Measurements from ENCODE around the gene DST.
"Not testable (repeated sequence)": the region's sequence is repeated elsewhere in the genome, so short reads cannot be mapped to it uniquely, and the experiment has no call there.

Gene DST

GRCh38 chr6:56501993-56502392, 140.7 kb downstream of the DST start:
- Histone ChIP-seq H3K9me3 (replicated peaks in 1 of 11) (peaks cover 0 to 5% (median 0%) of the 10 kb centered on the region in 11 experiments; a peak in 2 of 22 replicates), H3K9ac (no peak overlapping the region), H3K27ac (no peak overlapping the region), H3K27me3 (no peaks in the 10 kb centered on the region), H3K4me2 (no peak overlapping the region), H4K20me1 (no peaks in the 10 kb centered on the region), H3K36me3 (peaks cover 8 to 72% (median 20%) of the 10 kb centered on the region in 11 experiments), H3K4me3 (no peak overlapping the region), H3K4me1 (no peaks in the 10 kb centered on the region)
- no peak for TF ChIP-seq Cebpa-rat (IDR thresholded peaks at IDR 0.05)

DNA sequence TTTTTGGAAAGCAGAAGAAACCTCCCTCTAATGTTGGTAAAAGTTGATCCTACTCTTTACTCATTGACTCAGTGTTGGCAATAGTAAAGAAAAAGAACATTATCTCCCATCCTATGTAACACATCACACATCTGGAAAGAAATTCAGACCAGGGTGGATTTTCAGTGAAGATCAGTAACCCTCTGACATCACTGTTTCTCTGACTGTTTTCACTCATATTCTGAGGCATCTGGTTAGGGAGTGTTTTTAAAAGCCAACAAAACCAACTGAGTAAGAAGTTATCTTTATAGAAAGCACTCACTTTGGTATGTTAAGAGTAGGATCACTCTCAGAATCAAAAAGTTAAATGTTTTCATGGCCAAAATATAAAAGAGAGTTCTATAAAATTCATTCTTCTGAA, 143.6 kb downstream of the DST start:
- TF ChIP-seq Cebpa-rat (IDR thresholded peaks at IDR 0.05) = no peak
- Histone ChIP-seq H3K27ac (no peak overlapping the region), H3K9me3 (replicated peaks in 1 of 11) (peaks cover 0 to 5% (median 0%) of the 10 kb centered on the region in 11 experiments; a peak in 2 of 22 replicates), H3K36me3 (peaks cover 8 to 56% (median 22%) of the 10 kb centered on the region in 11 experiments), H3K4me1 (no peaks in the 10 kb centered on the region), H3K27me3 (no peaks in the 10 kb centered on the region), H4K20me1 (no peaks in the 10 kb centered on the region), H3K9ac (no peak overlapping the region), H3K4me2 (no peak overlapping the region), H3K4me3 (no peak overlapping the region)

DNA sequence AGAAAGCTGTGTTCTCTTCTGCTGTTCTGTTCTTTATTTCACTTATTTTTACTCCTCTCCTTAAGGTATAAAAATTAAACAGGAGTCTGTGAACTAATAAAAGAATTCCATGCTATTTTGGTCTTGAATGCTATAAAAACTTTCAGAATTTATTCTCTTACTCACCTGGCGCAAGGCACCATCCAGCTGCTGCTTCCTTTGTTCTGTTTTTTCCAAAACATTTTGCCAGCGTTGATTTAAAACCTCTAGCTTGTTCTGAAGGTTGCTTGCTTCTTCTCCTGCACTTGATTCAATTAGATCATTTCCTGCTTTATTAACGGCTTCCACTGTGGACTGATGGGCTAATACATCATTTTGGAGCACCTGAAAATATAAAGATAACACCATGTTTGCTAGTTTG, 145.0 kb downstream of the DST start:
- Histone ChIP-seq H3K27ac (no peak overlapping the region), H3K4me1 (no peaks in the 10 kb centered on the region), H3K4me3 (no peak overlapping the region), H3K9me3 (replicated peaks in 1 of 11) (peaks cover 0 to 5% (median 0%) of the 10 kb centered on the region in 11 experiments; a peak in 2 of 22 replicates), H3K36me3 (peaks cover 11 to 63% (median 25%) of the 10 kb centered on the region in 11 experiments), H3K4me2 (no peak overlapping the region), H3K9ac (no peak overlapping the region), H3K27me3 (no peaks in the 10 kb centered on the region), H4K20me1 (no peaks in the 10 kb centered on the region)
- TF ChIP-seq Cebpa-rat (IDR thresholded peaks at IDR 0.05) = no peak

- H3K36me3 ChIP-seq = peaks cover 15 to 68% (median 30%) of the 10 kb centered on the region in 11 experiments
Observed at GRCh38 chr6:56497240-56497639, 145.4 kb downstream of the DST start.

DNA sequence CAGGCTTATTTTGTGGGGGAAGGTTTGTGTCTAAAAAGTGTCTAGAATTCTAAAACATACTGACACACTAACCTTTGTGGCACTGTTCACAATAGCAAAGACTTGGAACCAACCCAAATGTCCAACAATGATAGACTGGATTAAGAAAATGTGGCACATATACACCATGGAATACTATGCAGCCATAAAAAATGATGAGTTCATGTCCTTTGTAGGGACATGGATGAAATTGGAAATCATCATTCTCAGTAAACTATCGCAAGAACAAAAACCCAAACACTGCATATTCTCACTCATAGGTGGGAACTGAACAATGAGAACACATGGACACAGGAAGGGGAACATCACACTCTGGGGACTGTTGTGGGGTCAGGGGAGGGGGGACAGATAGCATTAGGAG, 146.0 kb downstream of the DST start:
- not testable (repeated sequence) for H3K27ac ChIP-seq; H3K9ac ChIP-seq; H3K9me3 ChIP-seq (replicated peaks in 1 of 11); H4K20me1 ChIP-seq; H3K4me3 ChIP-seq; H3K4me2 ChIP-seq; H3K4me1 ChIP-seq; H3K27me3 ChIP-seq
- H3K36me3 ChIP-seq = peaks cover 20 to 69% (median 35%) of the 10 kb centered on the region in 11 experiments

More at GRCh38 chr6:56497240-56497639, 145.4 kb downstream of the DST start:
- H4K20me1 ChIP-seq = no peaks in the 10 kb centered on the region
- H3K9me3 ChIP-seq (replicated peaks in 1 of 11) = peaks cover 0 to 5% (median 0%) of the 10 kb centered on the region in 11 experiments; a peak in 2 of 22 replicates
- no peaks in the 10 kb centered on the region for H3K4me1 ChIP-seq
- H3K9ac ChIP-seq = no peak overlapping the region
- no peaks in the 10 kb centered on the region for H3K27me3 ChIP-seq
- TF ChIP-seq Cebpa-rat (IDR thresholded peaks at IDR 0.05) = no peak
- H3K4me2 ChIP-seq = no peak overlapping the region
- no peak overlapping the region for H3K4me3 ChIP-seq
- no peak overlapping the region for H3K27ac ChIP-seq

- H3K9ac ChIP-seq = no peak overlapping the region
- H3K9me3 ChIP-seq (replicated peaks in 1 of 11) = peaks cover 0 to 5% (median 0%) of the 10 kb centered on the region in 11 experiments; a peak in 2 of 22 replicates
- H3K4me1 ChIP-seq = no peaks in the 10 kb centered on the region
- TF ChIP-seq Cebpa-rat (IDR thresholded peaks at IDR 0.05) = no peak
- H3K4me2 ChIP-seq = no peak overlapping the region
- H4K20me1 ChIP-seq = no peaks in the 10 kb centered on the region
- H3K27ac ChIP-seq = no peak overlapping the region
- no peak overlapping the region for H3K4me3 ChIP-seq
- H3K27me3 ChIP-seq = no peaks in the 10 kb centered on the region
- H3K36me3 ChIP-seq = peaks cover 21 to 69% (median 32%) of the 10 kb centered on the region in 11 experiments
Observed at GRCh38 chr6:56495654-56496053, 147.0 kb downstream of the DST start.

DNA sequence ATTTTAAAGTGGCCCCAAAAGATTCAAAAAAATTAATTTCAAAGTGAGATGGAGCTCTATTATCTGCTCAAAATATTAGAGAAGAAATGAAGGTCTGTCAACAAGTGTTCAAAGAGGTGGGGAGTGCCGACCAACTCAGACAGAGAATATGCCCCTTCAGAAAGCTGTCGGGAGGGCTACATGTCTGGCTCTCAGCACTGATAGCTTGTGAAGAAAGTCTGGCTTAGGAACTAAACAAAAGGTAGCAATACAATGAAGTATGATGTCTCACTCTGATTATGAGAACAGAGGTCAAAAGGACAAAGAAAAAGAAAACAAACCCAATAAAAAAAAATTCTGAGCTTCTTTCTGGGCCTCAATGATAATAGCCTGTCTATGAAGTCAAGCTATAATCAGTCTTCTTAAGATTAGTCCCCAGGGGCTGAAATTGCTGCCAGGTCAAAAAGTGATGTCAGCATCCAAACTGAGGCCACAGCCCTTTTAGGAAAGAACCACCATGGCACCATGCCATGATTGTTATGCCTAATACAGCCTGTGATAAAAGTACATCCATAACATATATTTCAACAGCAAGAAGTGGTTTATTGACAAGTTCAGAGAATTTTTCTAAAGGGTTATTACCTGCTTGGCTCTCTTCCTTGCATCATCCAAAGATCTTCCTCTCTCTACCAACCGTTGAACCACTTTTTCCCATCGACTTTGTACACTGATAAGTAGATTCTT, 150.9 kb downstream of the DST start:
- no peaks in the 10 kb centered on the region for H3K4me1 ChIP-seq
- H3K4me2 ChIP-seq = no peak overlapping the region
- TF ChIP-seq Cebpa-rat (IDR thresholded peaks at IDR 0.05) = no peak
- no peaks in the 10 kb centered on the region for H3K27me3 ChIP-seq
- no peak overlapping the region for H3K4me3 ChIP-seq
- no peaks in the 10 kb centered on the region for H4K20me1 ChIP-seq
- no peak overlapping the region for H3K9ac ChIP-seq
- peaks cover 0 to 4% (median 0%) of the 10 kb centered on the region in 11 experiments; a peak in 1 of 22 replicates for H3K9me3 ChIP-seq (replicated peaks in 1 of 11)
- peaks cover 20 to 66% (median 30%) of the 10 kb centered on the region in 11 experiments; a peak in 21 of 22 replicates for H3K36me3 ChIP-seq
- no peak overlapping the region for H3K27ac ChIP-seq

- H3K36me3 ChIP-seq = peaks cover 24 to 67% (median 34%) of the 10 kb centered on the region in 11 experiments; a peak in 21 of 22 replicates
- no peak overlapping the region for H3K4me3 ChIP-seq
- H3K4me2 ChIP-seq = no peak overlapping the region
- no peaks in the 10 kb centered on the region for H3K4me1 ChIP-seq
- H3K9me3 ChIP-seq (replicated peaks in 1 of 11) = peaks cover 0 to 6% (median 0%) of the 10 kb centered on the region in 11 experiments; a peak in 1 of 22 replicates
- no peaks in the 10 kb centered on the region for H3K27me3 ChIP-seq
- no peak overlapping the region for H3K9ac ChIP-seq
- no peak overlapping the region for H3K27ac ChIP-seq
- TF ChIP-seq Cebpa-rat (IDR thresholded peaks at IDR 0.05) = no peak
- no peaks in the 10 kb centered on the region for H4K20me1 ChIP-seq
Observed at GRCh38 chr6:56490993-56491392, 151.7 kb downstream of the DST start.

- Histone ChIP-seq H3K4me3 (no peak overlapping the region), H3K36me3 (peaks cover 24 to 80% (median 35%) of the 10 kb centered on the region in 11 experiments; a peak in 21 of 22 replicates), H3K9ac (no peak overlapping the region), H4K20me1 (no peaks in the 10 kb centered on the region), H3K9me3 (replicated peaks in 1 of 11) (peaks cover 0 to 6% (median 0%) of the 10 kb centered on the region in 11 experiments; a peak in 1 of 22 replicates), H3K4me1 (no peaks in the 10 kb centered on the region), H3K27me3 (no peaks in the 10 kb centered on the region), H3K27ac (no peak overlapping the region), H3K4me2 (no peak overlapping the region)
- no peak for TF ChIP-seq Cebpa-rat (IDR thresholded peaks at IDR 0.05)
Observed at GRCh38 chr6:56489559-56489958, 153.1 kb downstream of the DST start.

GRCh38 chr6:56488281-56488680, 154.4 kb downstream of the DST start:
- Histone ChIP-seq H3K4me1 (no peaks in the 10 kb centered on the region), H3K9ac (no peak overlapping the region), H3K9me3 (replicated peaks in 1 of 11) (peaks cover 0 to 6% (median 0%) of the 10 kb centered on the region in 11 experiments; a peak in 1 of 22 replicates), H3K27ac (no peak overlapping the region), H3K4me3 (no peak overlapping the region), H3K4me2 (no peak overlapping the region), H3K36me3 (peaks cover 24 to 81% (median 35%) of the 10 kb centered on the region in 11 experiments; a peak in 21 of 22 replicates), H4K20me1 (no peaks in the 10 kb centered on the region), H3K27me3 (no peaks in the 10 kb centered on the region)
- no peak for TF ChIP-seq Cebpa-rat (IDR thresholded peaks at IDR 0.05)

Data from BLaER1 treated with 17β-estradiol and CSF1 and Interleukin-3, amounts not matched to agents 10 nM and 100 nM (cell line).